Fibroblast of peridontal ligament (primary cell): ENCODE data around the gene EML3.

Experiments
- DNase-seq: peaks from one replicate; pipeline ENCODE4 v3.0.0-alpha.2; 2010; ENCODE audit errors: extremely low read depth

The EML3 gene

GRCh38 chr11:62552485-62553079 is 60.0 kb downstream of the EML3 start:
- peak; percentile 61 for DNase-seq
